GM12873 (cell line): ENCODE measurements around the gene KBTBD12.
A peak's percentile ranks its signal among the peaks of the same experiment; 100 is the strongest.

Experiments used
- TF ChIP-seq, protein P1 (sequence below): IDR thresholded peaks from 2 replicates; pipeline ENCODE4 v1.5.1; 2012; ENCODE audit warnings: low read depth, mild to moderate bottlenecking, moderate library complexity, low read length, control low read depth; ENCODE audit not compliant: insufficient read depth; ENCODE audit errors: missing control alignments

Gene KBTBD12

DNA sequence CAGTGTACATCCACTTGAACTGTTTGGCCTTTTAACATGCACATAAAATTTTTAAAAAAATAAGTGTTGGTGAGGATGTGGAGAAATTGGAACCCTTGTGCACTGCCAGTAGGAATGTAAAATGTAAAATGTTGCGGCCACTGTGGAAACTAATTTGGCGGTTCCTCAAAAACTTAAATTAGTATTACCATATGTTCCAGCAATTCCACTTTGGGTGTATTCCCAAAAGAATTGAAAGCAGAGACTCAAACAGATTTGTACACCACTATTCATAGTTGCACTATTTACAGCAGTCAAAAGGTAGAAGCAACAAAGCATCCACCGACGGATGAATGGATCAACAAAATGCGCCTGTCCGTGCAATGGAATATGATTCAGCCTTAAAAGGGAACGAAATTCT is 82.0 kb downstream of the KBTBD12 start:
- TF ChIP-seq, protein P1, sequence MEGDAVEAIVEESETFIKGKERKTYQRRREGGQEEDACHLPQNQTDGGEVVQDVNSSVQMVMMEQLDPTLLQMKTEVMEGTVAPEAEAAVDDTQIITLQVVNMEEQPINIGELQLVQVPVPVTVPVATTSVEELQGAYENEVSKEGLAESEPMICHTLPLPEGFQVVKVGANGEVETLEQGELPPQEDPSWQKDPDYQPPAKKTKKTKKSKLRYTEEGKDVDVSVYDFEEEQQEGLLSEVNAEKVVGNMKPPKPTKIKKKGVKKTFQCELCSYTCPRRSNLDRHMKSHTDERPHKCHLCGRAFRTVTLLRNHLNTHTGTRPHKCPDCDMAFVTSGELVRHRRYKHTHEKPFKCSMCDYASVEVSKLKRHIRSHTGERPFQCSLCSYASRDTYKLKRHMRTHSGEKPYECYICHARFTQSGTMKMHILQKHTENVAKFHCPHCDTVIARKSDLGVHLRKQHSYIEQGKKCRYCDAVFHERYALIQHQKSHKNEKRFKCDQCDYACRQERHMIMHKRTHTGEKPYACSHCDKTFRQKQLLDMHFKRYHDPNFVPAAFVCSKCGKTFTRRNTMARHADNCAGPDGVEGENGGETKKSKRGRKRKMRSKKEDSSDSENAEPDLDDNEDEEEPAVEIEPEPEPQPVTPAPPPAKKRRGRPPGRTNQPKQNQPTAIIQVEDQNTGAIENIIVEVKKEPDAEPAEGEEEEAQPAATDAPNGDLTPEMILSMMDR, result no peak

DNA sequence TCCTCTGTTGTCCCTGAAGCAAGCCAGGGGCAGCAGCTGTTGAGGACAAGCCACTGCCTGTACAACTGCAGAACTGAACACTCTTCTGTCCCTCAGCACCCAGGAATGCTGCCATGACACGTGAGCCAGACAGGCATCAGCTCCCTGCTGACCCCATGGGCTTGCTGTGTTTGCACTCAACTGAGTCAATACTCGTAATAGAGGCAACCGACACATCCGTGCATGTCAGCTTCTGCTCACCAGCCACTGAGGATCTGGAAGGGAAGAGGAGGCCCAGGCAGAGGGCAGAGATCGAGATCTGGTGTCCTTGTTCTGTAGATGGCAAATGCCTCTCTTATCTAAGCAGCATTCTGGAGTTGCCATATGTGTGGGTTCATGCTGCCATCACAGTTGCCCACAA is 82.9 kb downstream of the KBTBD12 start:
- TF ChIP-seq, protein P1, result no peak

DNA sequence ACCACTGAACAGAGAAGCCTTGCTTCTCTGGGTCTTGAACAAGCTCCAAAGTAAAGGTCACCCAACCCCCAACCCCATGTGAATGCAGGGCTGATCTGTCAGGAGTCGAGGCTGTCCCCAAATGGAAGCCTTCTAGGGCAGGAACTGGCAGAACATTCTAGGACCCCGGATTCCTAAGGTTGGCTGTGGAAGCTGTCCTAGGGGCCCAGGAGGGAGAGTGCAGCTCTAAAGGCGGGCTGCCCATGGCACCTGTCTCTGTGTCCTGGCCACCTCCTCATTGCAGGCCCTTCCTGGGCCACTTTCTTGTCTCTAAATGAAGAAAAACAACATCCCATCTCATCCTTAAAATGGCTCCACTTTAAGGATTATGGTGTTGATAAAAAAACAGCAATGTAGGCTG is 83.6 kb downstream of the KBTBD12 start:
- TF ChIP-seq, protein P1, result no peak

DNA sequence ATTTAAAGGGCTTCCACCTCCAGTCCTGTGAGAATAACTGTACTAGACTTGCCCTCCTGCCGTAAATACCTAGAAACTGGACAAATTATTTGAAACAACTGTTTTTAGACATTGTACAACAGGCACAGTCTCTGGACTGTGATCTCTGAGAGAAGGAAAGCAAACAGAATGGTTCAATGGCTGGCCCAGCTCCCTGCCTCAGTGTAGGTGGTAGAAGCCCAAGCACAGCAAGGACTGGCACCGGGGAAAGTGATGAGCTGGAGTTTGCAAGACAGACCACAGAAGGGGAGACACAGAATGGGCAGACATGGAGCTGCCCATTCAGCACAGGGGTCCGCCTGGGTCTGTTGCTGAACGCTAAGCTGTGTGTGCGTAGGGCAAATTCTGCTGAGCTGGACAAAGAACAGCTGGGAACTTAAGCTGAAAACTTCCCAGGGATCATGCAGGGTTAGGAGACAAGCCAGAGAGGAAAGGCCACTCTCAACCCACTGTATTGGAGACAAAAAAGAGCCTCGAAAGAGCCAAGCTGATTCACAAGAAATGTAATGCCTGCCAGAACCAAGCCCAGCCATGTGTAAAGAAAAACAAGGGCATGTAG is 84.6 kb downstream of the KBTBD12 start:
- TF ChIP-seq, protein P1, result no peak

DNA sequence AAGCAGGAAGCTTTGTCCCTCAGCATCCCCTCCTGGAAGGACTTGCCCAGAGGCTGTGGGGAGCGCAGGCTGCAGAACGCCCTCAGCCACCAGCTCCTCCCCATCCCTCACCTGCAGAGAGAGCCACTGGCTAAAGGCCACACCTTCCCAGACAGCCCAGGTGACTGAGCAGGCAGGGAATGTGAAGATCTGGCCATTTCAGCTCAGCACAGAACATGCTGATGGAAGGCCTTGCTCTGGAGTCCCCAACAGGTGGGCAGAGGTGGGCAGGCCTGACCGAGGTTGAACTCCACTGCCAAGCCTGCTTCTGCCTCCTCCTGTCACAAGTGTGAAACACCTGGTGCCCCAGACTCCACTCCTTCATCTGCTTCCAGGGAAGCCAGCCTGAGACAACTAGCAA is 86.5 kb downstream of the KBTBD12 start:
- TF ChIP-seq, protein P1, result peak; percentile 3

DNA sequence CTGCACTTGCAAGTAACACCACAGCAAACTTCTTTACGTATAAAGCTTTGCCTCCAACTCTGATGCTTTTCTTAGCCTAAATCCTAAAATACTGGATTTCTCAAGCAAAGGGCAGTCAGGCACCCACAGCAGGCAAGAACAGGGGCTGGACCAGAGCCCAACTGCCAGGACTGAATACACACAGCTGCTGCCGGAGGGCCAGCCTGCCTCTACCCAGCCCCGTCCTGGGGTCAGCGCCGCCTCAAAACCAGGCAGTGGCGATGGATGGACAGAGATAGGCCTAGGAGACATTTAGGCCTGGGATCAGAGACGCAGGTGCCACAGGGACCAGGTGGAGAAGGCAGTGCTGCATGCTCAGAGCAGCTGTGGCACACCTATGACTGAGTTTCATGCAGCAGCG is 89.6 kb downstream of the KBTBD12 start:
- TF ChIP-seq, protein P1, result no peak

DNA sequence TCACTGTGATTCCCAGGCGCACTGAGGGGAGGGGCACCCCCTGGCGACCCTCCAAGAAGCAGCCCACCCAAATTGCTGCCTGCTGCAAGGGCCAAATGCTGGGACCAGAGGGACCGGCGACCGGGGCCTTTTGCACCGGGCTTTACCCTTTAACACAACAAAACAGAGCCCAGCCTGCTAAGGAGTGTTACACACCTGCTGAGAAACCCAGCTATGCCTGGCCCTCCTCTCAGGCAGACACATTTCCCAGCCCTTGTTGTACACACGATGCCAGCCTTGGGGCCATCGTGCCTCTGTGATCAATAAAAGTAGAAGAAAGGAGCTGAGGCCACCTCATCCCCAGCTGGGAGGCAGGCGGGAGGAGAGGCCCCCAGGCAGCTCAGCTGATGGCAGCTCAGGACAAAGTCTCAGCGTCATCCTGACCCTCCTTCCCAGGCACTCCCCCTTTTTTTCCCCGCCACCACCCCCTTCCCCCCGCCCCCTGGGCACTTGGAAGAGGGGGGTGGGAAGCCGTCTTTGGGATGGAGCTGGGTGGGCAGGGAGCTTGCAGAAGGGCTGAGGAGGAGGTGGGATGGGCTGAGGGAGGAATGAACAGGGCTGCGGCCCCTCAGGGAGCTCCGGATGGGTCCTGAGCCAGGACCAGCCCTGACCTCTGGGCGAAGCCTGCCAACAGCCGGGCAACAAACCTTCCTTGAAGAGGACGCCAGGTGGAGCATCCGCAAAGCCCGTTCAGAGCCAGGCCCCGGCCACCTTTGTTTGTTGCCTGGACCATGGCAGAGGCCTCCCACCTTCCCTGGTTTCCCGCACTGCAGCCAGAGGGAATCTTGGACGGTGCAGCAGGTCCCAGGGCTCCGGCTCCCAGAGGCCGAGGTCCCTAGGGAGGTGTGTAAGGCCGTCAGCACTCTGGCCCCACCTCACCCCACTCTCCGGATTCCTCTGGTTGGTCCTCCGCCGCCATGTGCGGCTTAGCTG is 91.3 kb downstream of the KBTBD12 start:
- TF ChIP-seq, protein P1, result no peak
